ENCODE results near the gene BLID.

DNA sequence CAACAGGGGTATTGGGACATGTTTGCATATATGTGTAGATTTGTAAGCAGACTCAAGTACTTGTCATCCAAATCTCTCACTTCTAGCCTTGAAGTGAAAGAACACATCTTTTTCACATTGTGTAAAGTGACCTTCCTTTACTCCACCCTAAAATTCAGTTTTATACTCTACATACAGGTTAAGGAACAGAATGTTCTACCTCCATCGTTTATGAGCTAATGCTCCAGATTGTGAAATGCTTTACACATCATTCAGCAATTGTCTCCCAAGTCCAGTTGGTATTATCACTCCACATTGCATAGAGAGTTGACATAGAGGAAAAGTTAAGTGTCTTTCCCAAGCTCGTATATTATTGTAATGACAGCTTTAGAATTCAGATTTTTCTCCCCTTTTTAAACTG is 46.1 kb upstream of the BLID start:
- no peak for TF ChIP-seq POLR2A (IDR thresholded peaks at IDR 0.05)
- TF ChIP-seq, protein P1, sequence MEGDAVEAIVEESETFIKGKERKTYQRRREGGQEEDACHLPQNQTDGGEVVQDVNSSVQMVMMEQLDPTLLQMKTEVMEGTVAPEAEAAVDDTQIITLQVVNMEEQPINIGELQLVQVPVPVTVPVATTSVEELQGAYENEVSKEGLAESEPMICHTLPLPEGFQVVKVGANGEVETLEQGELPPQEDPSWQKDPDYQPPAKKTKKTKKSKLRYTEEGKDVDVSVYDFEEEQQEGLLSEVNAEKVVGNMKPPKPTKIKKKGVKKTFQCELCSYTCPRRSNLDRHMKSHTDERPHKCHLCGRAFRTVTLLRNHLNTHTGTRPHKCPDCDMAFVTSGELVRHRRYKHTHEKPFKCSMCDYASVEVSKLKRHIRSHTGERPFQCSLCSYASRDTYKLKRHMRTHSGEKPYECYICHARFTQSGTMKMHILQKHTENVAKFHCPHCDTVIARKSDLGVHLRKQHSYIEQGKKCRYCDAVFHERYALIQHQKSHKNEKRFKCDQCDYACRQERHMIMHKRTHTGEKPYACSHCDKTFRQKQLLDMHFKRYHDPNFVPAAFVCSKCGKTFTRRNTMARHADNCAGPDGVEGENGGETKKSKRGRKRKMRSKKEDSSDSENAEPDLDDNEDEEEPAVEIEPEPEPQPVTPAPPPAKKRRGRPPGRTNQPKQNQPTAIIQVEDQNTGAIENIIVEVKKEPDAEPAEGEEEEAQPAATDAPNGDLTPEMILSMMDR (IDR thresholded peaks at IDR 0.05 in 4 of 5, conservative IDR thresholded peaks at IDR 0.05 in 1 of 5) = no peak

Measured in gastrocnemius medialis (tissue), 4 donors.